ENCODE results near the gene OPCML. TPM values are rescaled to one million over a fixed set of nuclear protein-coding genes. Genes with fewer than 3 reads are reported as not detected.

Gene OPCML
- total and polyA plus RNA-seq, 2 experiments from 2014 or later: 1.2 to 4.4 TPM

DNA sequence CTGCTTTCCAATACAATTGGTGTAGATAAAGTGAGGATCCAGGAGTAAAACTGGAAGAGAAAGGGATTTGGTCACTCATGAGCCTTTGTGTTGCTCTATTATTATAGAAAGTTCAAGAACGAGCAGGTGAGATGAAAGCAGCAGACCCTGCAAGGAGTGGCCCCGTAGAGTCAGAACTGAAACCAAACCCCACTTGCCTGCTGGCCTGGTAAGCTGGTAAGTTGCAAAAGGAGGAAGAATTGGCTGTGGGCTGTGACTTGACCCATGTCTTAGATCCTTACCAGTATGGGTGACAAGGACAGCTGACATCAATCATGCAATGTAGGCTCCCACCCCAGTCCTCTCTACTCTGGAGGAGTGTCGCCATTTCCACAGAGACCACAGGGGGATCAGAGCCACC, 201.3 kb downstream of the OPCML start:
- no peak overlapping the region for H3K4me3 ChIP-seq
- peaks cover 13% of the 10 kb centered on the region for H3K36me3 Mint-ChIP-seq (ENCODE audit: low read depth)
- H3K27me3 Mint-ChIP-seq (ENCODE audit: insufficient read depth, low read depth, poor library complexity): peaks cover 1% of the 10 kb centered on the region
- no peaks in the 10 kb centered on the region for H4K20me1 ChIP-seq (replicated peaks; ENCODE audit: insufficient read depth)
- no peaks in the 10 kb centered on the region for H3K79me2 ChIP-seq (replicated peaks; ENCODE audit: insufficient read depth)
- peaks cover 3% of the 10 kb centered on the region; the same call in 2 of the 3 replicates for H3K9me3 Mint-ChIP-seq
- no peaks in the 10 kb centered on the region for H3K27me3 ChIP-seq (ENCODE audit: insufficient read depth)
- peaks cover 3% of the 10 kb centered on the region; the same call in 2 of the 3 replicates for H3K4me1 Mint-ChIP-seq
- no peak overlapping the region for H3K4me3 Mint-ChIP-seq
- no peak for TF ChIP-seq POLR2AphosphoS5 (IDR thresholded peaks at IDR 0.05; ENCODE audit: low read depth)
- no peak for TF ChIP-seq CREB1 (CRISPR knock-in tag; IDR thresholded peaks at IDR 0.05; ENCODE audit: low read depth)
- DNase-seq (ENCODE audit: low spot score) (no peak), ATAC-seq (no peak)
- H3K27ac ChIP-seq (ENCODE audit: low read depth): no peak overlapping the region
- no peak overlapping the region for H2AFZ ChIP-seq
- no peak overlapping the region for H3K4me2 ChIP-seq
- no peaks in the 10 kb centered on the region for H3F3A ChIP-seq (replicated peaks; ENCODE audit: low read depth)
- peaks cover under 1% of the 10 kb centered on the region; the same call in 1 of the 2 replicates for H3K4me1 ChIP-seq (ENCODE audit: insufficient read depth)
- H3K27ac Mint-ChIP-seq: no peak overlapping the region
- H3K9me2 ChIP-seq (ENCODE audit: insufficient read depth): peaks cover 3% of the 10 kb centered on the region; the same call in 1 of the 2 replicates
- H3K36me3 ChIP-seq (ENCODE audit: insufficient read depth): no peaks in the 10 kb centered on the region

DNA sequence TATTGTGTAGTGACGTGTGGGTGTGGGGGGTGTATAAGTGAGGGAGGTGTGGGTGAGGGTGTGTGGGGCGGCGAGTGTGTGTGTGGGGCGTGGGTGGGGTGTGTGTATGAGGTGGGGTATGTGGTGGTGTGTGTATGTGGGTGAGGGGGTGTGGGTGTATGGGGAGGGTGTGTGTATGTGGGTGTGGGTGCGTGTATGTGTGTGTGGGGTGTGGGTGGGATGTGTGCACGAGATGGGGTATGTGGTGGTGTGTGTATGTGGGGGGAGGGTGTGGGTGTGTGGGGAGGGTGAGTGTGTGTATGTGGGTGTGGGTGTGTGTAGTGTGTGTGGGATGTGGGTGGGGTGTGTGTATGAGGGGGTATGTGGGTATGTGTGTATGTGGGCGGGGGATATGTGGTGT, 205.5 kb downstream of the OPCML start:
- no peaks in the 10 kb centered on the region for H3K9me3 Mint-ChIP-seq
- Histone ChIP-seq H3K36me3 (ENCODE audit: insufficient read depth) (no peaks in the 10 kb centered on the region; the same call in 1 of the 2 replicates), H3K27me3 (ENCODE audit: insufficient read depth) (no peaks in the 10 kb centered on the region), H4K20me1 (replicated peaks; ENCODE audit: insufficient read depth) (no peaks in the 10 kb centered on the region), H3K79me2 (replicated peaks; ENCODE audit: insufficient read depth) (no peaks in the 10 kb centered on the region), H3K27ac (ENCODE audit: low read depth) (no peak overlapping the region), H3K9me2 (ENCODE audit: insufficient read depth) (no peaks in the 10 kb centered on the region), H3K4me1 (ENCODE audit: insufficient read depth) (peaks cover 7% of the 10 kb centered on the region; the same call in 1 of the 2 replicates), H3F3A (replicated peaks; ENCODE audit: low read depth) (no peaks in the 10 kb centered on the region), H2AFZ (no peak overlapping the region), H3K4me3 (no peak overlapping the region), H3K4me2 (no peak overlapping the region)
- DNase-seq (ENCODE audit: low spot score) (no peak), ATAC-seq (no peak)
- H3K27ac Mint-ChIP-seq: no peak overlapping the region
- peaks cover 16% of the 10 kb centered on the region for H3K4me1 Mint-ChIP-seq
- no peaks in the 10 kb centered on the region for H3K36me3 Mint-ChIP-seq (ENCODE audit: low read depth)
- H3K4me3 Mint-ChIP-seq: no peak overlapping the region
- peaks cover 3% of the 10 kb centered on the region for H3K27me3 Mint-ChIP-seq (ENCODE audit: insufficient read depth, low read depth, poor library complexity)
- TF ChIP-seq, protein P1, sequence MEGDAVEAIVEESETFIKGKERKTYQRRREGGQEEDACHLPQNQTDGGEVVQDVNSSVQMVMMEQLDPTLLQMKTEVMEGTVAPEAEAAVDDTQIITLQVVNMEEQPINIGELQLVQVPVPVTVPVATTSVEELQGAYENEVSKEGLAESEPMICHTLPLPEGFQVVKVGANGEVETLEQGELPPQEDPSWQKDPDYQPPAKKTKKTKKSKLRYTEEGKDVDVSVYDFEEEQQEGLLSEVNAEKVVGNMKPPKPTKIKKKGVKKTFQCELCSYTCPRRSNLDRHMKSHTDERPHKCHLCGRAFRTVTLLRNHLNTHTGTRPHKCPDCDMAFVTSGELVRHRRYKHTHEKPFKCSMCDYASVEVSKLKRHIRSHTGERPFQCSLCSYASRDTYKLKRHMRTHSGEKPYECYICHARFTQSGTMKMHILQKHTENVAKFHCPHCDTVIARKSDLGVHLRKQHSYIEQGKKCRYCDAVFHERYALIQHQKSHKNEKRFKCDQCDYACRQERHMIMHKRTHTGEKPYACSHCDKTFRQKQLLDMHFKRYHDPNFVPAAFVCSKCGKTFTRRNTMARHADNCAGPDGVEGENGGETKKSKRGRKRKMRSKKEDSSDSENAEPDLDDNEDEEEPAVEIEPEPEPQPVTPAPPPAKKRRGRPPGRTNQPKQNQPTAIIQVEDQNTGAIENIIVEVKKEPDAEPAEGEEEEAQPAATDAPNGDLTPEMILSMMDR (conservative IDR thresholded peaks at IDR 0.05; ENCODE audit: low read depth in 2 of 2): no peak
- no peak for TF ChIP-seq NANOG (IDR thresholded peaks at IDR 0.05; ENCODE audit: borderline replicate concordance)
- TF ChIP-seq CREB1 (CRISPR knock-in tag; IDR thresholded peaks at IDR 0.05; ENCODE audit: low read depth): no peak
- TF ChIP-seq, protein P2, sequence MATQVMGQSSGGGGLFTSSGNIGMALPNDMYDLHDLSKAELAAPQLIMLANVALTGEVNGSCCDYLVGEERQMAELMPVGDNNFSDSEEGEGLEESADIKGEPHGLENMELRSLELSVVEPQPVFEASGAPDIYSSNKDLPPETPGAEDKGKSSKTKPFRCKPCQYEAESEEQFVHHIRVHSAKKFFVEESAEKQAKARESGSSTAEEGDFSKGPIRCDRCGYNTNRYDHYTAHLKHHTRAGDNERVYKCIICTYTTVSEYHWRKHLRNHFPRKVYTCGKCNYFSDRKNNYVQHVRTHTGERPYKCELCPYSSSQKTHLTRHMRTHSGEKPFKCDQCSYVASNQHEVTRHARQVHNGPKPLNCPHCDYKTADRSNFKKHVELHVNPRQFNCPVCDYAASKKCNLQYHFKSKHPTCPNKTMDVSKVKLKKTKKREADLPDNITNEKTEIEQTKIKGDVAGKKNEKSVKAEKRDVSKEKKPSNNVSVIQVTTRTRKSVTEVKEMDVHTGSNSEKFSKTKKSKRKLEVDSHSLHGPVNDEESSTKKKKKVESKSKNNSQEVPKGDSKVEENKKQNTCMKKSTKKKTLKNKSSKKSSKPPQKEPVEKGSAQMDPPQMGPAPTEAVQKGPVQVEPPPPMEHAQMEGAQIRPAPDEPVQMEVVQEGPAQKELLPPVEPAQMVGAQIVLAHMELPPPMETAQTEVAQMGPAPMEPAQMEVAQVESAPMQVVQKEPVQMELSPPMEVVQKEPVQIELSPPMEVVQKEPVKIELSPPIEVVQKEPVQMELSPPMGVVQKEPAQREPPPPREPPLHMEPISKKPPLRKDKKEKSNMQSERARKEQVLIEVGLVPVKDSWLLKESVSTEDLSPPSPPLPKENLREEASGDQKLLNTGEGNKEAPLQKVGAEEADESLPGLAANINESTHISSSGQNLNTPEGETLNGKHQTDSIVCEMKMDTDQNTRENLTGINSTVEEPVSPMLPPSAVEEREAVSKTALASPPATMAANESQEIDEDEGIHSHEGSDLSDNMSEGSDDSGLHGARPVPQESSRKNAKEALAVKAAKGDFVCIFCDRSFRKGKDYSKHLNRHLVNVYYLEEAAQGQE (IDR thresholded peaks at IDR 0.05; ENCODE audit: unreplicated experiment): no peak
- TF ChIP-seq JUNB (IDR thresholded peaks at IDR 0.05; ENCODE audit: unreplicated experiment): no peak
- no peak for TF ChIP-seq EZH2 (IDR thresholded peaks at IDR 0.05; ENCODE audit: low read depth, unreplicated experiment)
- TF ChIP-seq, protein P3, sequence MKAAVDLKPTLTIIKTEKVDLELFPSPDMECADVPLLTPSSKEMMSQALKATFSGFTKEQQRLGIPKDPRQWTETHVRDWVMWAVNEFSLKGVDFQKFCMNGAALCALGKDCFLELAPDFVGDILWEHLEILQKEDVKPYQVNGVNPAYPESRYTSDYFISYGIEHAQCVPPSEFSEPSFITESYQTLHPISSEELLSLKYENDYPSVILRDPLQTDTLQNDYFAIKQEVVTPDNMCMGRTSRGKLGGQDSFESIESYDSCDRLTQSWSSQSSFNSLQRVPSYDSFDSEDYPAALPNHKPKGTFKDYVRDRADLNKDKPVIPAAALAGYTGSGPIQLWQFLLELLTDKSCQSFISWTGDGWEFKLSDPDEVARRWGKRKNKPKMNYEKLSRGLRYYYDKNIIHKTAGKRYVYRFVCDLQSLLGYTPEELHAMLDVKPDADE (IDR thresholded peaks at IDR 0.05): no peak
- TF ChIP-seq, protein P4, sequence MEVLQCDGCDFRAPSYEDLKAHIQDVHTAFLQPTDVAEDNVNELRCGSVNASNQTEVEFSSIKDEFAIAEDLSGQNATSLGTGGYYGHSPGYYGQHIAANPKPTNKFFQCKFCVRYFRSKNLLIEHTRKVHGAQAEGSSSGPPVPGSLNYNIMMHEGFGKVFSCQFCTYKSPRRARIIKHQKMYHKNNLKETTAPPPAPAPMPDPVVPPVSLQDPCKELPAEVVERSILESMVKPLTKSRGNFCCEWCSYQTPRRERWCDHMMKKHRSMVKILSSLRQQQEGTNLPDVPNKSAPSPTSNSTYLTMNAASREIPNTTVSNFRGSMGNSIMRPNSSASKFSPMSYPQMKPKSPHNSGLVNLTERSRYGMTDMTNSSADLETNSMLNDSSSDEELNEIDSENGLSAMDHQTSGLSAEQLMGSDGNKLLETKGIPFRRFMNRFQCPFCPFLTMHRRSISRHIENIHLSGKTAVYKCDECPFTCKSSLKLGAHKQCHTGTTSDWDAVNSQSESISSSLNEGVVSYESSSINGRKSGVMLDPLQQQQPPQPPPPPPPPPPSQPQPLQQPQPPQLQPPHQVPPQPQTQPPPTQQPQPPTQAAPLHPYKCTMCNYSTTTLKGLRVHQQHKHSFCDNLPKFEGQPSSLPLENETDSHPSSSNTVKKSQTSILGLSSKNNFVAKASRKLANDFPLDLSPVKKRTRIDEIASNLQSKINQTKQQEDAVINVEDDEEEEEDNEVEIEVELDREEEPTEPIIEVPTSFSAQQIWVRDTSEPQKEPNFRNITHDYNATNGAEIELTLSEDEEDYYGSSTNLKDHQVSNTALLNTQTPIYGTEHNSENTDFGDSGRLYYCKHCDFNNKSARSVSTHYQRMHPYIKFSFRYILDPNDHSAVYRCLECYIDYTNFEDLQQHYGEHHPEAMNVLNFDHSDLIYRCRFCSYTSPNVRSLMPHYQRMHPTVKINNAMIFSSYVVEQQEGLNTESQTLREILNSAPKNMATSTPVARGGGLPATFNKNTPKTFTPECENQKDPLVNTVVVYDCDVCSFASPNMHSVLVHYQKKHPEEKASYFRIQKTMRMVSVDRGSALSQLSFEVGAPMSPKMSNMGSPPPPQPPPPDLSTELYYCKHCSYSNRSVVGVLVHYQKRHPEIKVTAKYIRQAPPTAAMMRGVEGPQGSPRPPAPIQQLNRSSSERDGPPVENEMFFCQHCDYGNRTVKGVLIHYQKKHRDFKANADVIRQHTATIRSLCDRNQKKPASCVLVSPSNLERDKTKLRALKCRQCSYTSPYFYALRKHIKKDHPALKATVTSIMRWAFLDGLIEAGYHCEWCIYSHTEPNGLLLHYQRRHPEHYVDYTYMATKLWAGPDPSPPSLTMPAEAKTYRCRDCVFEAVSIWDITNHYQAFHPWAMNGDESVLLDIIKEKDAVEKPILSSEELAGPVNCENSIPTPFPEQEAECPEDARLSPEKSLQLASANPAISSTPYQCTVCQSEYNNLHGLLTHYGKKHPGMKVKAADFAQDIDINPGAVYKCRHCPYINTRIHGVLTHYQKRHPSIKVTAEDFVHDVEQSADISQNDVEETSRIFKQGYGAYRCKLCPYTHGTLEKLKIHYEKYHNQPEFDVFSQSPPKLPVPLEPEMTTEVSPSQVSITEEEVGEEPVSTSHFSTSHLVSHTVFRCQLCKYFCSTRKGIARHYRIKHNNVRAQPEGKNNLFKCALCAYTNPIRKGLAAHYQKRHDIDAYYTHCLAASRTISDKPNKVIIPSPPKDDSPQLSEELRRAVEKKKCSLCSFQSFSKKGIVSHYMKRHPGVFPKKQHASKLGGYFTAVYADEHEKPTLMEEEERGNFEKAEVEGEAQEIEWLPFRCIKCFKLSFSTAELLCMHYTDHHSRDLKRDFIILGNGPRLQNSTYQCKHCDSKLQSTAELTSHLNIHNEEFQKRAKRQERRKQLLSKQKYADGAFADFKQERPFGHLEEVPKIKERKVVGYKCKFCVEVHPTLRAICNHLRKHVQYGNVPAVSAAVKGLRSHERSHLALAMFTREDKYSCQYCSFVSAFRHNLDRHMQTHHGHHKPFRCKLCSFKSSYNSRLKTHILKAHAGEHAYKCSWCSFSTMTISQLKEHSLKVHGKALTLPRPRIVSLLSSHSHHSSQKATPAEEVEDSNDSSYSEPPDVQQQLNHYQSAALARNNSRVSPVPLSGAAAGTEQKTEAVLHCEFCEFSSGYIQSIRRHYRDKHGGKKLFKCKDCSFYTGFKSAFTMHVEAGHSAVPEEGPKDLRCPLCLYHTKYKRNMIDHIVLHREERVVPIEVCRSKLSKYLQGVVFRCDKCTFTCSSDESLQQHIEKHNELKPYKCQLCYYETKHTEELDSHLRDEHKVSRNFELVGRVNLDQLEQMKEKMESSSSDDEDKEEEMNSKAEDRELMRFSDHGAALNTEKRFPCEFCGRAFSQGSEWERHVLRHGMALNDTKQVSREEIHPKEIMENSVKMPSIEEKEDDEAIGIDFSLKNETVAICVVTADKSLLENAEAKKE (CRISPR knock-in tag; IDR thresholded peaks at IDR 0.05): no peak

Data from GM23338 (cell line).